GM19372 (cell line): ENCODE data around the gene CYP3A7.
A peak's percentile ranks its signal among the peaks of the same experiment; 100 is the strongest.
"Not testable (repeated sequence)": the region's sequence is repeated elsewhere in the genome, so short reads cannot be mapped to it uniquely, and the experiment has no call there.

ENCODE experiments used
- ATAC-seq: cut with Tn5 transposase; IDR thresholded peaks from one replicate; pipeline ENCODE4 v1.9.1; 2021; ENCODE audit warnings: mild to moderate bottlenecking, low read depth, moderate library complexity; ENCODE audit not compliant: unreplicated experiment

CYP3A7 gene

DNA sequence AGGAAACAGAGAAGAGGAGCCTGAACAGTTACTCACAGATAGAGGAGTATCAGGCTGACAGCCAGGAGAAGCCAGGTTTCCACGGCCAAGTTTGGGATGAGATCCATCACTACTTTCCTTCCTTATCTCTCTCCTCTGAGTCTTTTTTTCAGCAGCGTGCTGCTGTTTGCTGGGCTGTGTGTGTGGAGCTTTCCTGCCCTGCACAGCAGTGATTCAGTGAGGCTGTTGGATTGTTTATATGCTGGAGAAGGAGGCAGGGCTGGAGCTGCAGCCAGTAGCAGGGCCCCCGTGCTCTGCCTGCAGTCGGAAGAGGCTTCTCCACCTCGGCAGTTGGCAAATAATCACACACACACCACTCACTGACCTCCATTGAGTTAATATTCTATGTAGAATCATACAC, at the start of gene CYP3A7:
CYP3A7 (minus strand) TSS at position 210 of the 400 bp plus-strand sequence; CDS start at position 107, 103 bp downstream.
- no peak for ATAC-seq

DNA sequence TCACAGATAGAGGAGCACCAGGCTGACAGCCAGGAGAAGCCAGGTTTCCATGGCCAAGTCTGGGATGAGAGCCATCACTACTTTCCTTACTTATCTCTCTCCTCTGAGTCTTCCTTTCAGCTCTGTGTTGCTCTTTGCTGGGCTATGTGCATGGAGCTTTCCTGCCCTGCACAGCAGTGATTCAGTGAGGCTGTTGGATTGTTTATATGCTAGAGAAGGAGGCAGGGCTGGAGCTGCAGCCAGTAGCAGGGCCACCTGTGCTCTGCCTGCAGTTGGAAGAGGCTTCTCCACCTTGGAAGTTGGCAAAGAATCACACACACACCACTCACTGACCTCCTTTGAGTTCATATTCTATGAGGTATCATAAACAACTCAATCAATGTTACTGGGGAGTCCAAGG, 49.0 kb upstream of the CYP3A7 start, which contains the start of gene CYP3A4:
CYP3A4 (minus strand) TSS at position 178 of the 400 bp plus-strand sequence; CDS start at position 75, 103 bp downstream.
- ATAC-seq, result no peak

DNA sequence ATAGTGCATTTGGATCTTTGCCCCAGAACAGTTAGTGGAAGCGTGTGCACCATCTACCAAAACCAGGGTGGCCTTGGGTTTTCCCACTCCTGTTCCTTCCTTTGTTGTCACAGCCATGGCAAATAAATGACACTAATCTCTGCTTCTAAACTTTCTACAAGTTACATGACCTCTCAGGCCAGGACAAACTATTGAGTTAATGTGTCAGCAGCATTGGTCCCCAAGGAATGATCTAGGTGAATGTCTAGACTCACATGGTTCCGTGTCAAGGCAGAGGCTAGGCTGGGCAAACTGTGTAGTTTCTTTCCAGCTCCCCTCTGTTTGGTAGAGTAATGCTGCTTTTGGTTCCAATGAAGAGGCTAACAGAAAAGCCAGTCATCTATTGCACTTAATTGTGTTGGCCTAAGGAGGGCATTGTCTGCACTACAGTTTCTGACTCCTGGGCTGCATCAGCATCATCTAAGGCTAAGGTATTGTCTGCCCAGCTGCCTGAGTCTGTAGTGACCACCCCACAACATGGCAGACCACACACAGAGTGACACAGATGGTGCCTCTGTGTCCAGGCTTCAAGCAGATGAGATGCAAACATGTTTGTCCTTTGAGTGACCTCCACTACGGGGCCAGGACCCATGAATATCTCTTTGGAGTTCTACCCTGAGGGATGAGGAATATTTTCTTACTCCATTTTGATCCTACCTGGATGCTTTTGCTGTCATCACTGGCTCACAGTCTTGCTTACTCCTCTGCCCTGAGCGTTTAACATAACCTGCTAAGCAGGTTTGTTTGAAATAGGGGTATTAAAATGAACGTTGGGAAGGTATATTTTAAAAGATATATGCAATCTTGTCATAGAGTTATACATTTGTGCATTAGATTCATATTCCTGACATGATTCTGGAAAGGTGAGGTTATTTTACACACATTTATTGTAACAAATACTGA, 47.3 kb upstream of the CYP3A7 start:
- no peak for ATAC-seq

DNA sequence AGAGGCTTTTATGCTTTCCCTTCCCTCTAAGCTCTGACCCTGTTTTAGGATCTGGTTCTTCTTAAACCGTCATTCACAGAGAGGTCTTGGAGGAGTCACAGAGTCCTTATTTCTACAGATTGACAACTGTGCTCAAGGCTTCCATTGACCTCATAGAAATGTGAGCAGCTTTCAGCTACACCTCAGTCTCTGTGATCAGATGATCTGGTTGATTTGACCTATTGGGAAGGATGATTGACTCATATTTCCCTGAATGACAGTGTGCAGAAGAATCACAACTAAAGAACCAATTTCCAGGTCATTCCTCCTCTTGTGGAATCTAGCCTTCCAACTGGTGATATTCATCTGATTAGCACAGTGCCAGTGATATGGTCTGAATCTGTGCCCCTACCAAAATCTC, 45.6 kb upstream of the CYP3A7 start:
- no peak for ATAC-seq

DNA sequence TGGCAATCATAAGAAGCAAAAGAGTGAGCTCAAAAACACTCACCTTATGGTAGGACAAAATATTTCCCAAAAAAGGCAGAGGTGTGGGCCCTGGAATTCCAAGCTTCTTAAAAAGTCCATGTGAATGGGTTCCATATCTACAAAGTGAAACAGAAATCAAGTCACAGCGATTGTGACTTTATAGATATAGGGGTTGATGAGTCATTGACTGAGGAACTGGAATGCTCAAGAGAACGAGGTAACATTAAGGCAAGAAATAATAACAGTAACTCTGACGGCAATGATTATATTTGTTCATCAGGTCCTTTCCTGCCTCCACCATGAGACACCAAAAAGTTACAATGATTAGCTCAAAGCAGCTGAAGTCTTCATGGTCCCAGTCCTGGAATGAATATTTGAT, 45.0 kb upstream of the CYP3A7 start:
- no peak for ATAC-seq

DNA sequence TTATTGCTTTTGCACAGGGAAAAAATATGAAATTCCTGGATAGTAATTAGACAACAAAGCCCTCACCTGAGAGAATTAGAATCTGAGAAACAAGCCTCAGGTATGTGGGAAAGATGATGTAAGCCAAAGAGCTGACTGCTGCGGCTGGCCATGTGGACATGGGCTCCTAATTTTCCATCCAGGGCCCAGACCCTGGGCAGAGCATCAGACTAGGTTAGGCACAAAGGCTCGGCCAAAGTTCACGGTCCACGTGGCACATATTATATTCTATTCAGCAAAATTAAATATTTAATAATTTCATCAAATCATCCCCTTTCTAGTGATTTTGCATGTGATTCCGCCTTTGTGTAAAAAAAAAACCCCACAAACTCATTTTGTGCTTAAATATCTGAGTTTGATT, 43.9 kb upstream of the CYP3A7 start:
- no peak for ATAC-seq

DNA sequence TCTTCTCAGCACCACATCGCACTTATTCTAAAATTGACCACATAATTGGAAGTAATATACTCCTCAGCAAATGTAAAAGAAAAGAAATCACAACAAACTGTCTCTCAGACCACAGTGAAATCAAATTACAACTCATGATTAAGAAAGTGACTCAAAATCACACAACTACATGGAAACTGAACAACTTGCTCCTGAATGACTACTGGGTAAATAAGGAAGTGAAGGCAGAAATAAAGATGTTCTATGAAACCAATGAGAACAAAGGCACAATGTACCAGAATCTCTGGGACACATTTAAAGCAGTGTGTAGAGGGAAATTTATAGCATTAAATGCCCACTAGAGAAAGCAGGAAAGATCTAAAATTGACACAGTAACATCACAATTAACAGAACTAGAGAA, 38.4 kb upstream of the CYP3A7 start:
- not testable (repeated sequence) for ATAC-seq

DNA sequence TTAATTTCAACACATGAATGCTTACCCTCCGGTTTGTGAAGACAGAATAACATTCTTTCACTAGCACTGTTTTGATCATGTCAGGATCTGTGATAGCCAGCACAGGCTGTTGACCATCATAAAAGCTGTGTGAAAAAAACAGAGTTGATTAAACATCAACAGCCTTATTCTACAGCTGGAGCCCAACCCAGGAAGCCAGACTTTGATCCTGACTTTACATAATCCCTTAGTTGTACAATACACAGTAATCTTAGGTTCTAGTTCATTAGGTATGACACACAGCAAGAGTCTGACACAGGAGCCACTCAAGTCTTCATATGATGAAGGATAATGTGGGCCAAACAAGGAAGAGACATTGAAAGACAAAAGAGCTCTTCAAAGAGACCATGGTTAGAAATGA, 37.6 kb upstream of the CYP3A7 start:
- ATAC-seq, result no peak

DNA sequence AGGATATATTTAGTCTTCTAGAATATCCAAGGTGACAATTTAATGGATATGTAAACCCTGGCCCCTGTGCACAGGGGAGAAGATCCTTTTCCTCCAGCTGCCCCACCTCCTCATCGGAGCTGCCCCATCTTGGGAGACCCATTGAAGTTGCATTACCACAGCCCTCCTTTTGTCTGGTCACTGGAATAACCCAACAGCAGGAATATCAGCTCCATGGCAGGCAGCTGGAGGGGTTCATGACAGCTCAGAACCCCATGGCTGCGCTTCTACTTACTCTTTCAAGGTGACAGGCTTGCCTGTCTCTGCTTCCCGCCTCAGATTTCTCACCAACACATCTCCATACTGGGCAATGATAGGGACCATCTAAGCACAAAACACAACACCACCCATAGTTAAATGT, 34.5 kb upstream of the CYP3A7 start:
- ATAC-seq, result not testable (repeated sequence)

DNA sequence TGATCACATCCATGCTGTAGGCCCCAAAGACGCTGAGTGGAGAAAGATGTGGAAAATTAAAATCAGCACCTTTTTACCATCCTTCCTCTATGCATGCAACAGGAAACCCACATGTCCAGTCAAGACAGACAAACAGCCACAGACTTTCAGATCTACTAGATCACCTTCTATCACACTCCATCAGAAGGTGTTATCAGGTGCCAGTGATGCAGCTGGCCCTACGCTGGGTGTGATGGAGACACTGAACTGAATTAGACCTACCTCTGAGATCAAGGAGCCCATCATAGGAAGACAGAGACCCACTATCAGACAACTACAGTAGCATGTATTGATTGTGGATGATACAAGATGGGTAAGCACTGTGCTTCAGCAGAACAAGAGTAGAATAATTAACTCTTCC, 33.5 kb upstream of the CYP3A7 start:
- ATAC-seq, result no peak

DNA sequence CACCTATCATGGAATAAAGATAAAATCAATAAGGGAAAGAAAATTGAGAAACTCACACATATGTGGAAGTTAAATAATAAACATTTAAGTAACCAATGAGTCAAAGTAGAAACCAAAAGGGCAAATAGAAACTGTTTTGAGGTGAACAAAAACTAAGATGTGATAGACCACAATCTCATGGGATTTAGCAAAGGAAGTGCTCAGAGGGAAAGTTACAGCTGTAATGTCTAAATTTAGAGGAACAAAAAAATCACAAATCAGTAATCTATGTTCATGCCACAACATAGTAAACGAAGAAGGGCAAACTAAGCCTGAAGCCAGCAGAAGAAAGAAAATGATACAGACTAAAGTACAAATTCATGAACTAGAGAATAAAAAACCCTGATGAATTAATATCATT, 32.7 kb upstream of the CYP3A7 start:
- ATAC-seq, result peak; percentile 61

DNA sequence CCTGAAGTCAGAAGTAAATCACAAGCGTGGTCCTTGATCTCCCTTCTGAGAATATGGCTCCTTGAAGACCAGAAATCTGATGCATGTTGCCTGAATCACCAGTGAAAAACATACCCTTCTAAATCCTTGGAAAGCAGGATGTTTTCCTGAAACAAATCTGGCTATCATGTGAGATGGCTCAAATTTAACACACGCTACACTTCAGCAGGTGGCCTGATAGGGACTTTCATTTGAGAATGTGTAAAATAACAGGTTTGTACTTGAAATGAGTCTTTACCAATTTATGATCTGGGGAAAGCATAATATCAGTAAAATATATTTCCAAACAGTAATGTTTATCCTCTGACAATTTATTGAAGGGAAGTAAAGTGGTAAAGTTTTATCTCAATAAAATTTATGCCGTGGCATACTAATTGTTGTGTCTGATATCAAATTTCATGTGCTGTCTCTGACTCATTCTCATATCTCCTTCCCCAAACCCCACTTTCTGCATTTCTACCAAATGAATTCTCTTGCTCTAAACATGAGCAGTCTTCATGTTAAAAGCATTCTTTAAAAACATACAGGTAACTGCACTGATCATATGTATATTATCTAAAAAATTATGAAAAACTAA, 31.6 kb upstream of the CYP3A7 start:
- ATAC-seq, result no peak

DNA sequence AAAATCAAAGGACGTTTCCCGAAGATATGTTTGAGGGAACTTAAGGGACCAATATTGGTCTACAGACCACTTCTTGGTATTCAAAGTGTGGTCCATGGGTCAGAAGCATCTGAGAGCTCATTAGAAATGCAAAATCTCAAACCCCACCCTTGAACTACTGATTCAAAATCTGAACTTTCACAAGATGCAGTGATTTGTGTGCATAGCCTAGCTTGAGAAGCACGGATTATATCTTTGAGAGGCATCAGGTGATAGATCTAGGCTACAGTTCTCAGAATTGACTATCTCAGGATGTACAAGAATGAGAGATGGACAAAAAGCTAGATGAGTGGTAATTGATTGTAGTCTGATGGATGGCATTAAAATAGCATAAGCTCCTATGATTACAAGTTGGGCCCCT, 29.5 kb upstream of the CYP3A7 start:
- ATAC-seq, result no peak

DNA sequence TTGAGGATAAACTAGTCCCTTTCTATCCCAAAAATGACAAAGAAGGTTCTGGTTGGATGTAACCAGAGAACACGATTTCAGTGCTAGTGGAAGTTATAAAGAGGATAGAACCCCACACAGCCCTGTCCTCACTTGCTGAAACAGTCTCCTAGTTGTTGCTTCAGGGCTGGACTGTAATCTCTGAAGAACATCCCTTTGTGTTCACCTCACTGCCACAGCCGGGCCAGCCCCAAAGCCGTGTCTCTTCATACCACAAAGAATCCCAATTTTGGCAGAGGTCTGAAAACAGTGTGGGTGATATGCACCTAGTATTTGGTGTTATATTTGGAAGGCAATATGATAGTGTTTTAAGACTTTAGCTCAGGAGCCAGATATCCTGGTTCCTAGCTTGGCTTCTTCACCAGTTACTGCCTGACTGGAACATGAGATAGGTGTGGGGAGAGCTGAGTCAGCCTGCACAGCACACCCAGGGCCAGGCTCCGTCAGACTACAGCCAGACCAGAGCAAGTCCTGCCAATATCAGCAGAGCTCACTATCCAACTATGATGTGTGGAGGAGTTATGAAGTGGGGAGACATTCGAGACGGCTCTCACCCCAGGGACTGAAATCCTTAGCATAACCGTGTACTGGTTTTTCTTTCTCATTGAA, 27.8 kb upstream of the CYP3A7 start:
- ATAC-seq, result no peak

DNA sequence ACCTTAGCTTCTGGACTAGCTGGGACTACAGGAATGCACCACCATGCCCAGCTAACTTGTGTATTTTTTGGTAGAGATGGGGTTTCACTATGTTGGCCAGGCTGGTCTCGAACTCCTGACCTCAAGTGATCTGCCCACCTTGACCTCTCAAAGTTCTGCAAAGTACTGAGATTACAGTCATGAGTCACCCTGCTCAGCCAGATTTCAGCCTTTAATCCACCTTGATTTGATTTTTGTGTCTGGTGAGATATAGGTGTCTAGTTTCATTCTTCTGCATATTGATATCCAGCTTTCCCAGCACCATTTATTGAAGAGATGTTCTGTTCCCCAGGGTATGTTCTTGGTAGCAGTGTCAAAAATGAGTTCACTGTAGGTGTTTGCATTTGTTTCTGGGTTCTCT, 20.1 kb upstream of the CYP3A7 start:
- ATAC-seq, result no peak

DNA sequence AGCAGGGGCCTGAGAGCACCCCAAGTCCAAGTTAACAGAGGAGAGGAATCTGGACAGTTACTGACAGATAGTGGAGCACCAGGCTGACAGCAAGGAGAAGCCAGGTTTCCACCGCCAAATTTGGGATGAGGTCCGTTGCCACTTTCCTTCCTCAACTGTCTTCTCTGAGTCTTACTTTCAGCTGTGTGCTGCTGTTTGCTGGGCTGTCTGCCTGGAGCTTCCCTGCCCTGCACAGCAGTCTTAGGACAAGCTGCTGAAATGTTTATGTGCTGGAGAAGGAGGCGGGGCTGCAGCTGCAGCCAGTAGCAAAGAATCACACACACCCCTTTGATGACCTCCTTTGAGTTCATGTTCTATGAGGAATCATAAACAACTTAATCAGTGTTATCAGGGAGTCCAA, 17.4 kb upstream of the CYP3A7 start:
- no peak for ATAC-seq

DNA sequence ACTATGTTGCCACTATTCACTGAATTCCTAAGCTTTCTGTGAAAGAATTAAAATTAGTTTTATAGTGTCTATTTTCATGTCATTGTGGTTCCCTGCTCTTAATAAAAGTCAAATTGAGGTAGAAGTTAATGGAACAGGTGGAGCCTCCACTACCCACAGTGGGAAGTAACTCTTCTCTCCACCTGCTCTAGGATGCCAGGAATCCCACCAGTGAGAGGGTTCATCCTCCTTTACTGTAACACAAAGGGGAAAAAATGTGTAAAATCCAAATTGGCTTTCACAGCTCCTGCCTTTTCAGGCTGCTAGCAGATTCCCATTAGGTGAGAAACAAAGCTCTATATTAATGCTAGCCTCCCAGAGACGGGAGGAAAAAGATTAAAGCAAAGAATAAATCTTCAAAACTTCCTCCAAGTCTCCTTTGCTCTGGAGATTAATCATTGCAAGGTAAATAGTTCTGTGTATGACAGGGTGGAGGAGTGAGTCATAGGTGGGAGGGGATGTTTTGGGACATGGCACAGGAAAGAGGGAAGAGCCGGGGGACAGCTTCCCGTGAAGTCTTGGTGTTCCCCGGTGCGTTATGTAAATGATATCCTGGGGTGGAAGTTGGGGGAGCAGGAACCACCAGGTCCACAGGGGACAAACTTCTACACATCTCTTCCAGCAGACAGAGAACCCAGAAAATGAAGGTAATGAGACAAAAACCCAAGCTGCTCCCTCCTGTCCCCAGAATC, 16.5 kb upstream of the CYP3A7 start:
- ATAC-seq, result not testable (repeated sequence)

DNA sequence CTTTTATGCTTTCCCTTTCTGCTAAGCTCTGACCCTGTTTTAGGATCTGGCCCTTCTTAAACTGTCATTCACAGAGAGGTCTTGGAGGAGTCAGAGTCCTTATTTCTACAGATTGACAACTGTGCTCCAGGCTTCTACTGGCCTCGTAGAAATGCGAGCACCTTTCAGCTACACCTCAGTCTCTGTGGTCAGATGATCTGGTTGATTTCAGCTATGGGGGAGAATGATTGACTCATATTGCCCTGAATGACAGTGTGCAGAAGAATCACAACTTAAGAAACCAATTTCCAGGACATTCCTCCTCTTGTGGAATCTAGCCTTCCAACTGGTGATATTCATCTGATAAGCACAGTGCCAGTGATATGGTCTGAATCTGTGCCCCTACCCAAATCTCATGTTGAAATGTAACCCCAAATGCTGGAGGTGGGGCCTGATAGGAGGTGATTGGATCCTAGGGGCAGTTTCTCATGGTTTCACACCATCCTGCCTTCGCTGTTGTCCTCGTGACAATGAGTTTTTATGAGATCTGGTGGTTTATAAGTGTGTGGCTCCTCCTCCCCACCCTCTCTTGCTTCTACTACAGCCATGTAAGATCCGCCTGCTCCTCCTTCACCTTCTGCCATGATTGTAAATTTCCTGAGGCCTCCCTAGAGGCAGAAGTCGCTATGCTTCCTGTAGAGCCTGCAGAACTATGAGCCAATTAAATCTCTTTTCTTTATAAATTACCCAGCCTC, 14.0 kb upstream of the CYP3A7 start:
- ATAC-seq, result no peak

DNA sequence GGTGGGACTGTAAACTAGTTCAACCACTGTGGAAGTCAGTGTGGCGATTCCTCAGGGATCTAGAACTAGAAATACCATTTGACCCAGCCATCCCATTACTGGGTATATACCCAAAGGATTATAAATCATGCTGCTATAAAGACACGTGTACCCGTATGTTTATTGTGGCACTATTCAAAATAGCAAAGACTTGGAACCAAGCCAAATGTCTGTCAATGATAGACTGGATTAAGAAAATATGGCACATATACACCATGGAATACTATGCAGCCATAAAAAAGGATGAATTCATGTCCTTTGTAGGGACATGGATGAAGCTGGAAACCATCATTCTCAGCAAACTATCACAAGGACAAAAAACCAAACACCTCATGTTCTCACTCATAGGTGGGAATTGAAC, 11.9 kb upstream of the CYP3A7 start:
- not testable (repeated sequence) for ATAC-seq

DNA sequence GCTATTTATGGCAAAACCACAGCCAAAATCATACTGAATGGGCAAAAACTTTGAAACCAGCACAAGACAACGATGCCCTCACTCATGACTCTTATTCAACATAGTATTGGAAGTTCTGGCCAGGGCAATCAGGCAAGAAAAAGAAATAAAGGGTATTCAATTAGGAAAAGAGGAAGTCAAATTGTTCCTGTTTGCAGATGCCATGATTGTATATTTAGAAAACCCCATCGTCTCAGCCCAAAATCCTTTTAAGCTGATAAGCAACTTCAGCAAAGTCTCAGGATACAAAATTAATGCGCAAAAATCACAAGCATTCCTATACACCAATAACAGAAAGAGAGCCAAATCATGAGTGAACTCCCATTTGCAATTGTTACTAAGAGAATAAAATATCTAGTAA, 10.4 kb upstream of the CYP3A7 start:
- ATAC-seq, result not testable (repeated sequence)
